Measurements from ENCODE around the gene DHRS7. TPM values are rescaled to one million over a fixed set of nuclear protein-coding genes. Genes with fewer than 3 reads are reported as not detected.
A peak's percentile ranks its signal among the peaks of the same experiment; 100 is the strongest.

DHRS7 gene, protein sequence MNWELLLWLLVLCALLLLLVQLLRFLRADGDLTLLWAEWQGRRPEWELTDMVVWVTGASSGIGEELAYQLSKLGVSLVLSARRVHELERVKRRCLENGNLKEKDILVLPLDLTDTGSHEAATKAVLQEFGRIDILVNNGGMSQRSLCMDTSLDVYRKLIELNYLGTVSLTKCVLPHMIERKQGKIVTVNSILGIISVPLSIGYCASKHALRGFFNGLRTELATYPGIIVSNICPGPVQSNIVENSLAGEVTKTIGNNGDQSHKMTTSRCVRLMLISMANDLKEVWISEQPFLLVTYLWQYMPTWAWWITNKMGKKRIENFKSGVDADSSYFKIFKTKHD
- 25.2 and 27.7 TPM in 2 replicates for total RNA-seq (2021)
- long read RNA-seq, transcript DHRS7-209 (7 exons, 1,322 nt), result major isoform, 181 of 193 reads
- long read RNA-seq, partial matches to known transcripts, result 0 of 193 reads
- long read RNA-seq, other reads (novel, unspliced or antisense), result 9 of 193 reads

DNA sequence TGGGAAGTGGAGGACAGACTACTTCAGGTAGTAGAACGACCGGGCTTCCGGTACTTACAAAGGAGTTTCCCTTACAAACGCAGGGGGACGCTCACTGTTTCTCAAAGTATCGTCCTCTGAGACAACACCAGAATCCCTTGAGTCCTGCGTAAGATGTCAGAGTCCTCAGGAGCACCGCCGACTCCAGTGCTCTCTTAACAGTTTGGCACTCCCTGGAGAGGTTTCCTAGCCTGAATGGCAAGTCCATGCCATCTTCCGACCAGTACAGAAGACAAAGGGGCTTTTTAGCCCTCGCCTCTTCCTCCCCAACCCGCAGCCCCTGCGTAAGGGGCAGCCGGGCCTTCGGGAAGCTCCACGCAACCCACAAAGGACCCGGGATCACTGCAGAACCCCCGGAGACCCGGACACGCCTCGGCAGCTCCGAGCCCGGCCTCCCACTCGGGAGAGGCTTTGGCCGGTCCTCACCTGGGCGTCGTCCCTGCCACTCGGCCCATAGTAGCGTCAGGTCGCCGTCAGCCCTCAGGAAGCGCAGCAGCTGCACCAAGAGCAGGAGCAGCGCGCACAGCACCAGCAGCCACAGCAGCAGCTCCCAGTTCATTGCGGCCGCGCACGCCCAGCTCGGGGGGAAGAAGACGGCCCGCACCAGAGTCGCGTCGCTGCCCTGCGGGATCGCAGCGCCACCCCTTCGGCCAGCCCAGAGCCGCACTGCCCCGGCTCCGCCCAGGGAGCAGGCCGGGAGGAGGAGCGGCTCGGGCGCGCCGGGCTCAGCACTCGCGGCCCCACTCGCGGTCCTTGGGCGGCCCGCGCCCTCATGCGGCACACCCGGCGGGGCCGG is at the start of gene DHRS7:
DHRS7 (minus strand) TSS at position 687 of the 835 bp plus-strand sequence; CDS start at position 598, 89 bp downstream.
- Mint-ChIP-seq H3K4me3 (peak within 1 kb of the TSS; percentile 87 to 97), H3K36me3 (ENCODE audit: insufficient read depth in 1 of 3, low read depth in 3 of 3) (no peaks in the 10 kb centered on the region), H3K27ac (peak within 1 kb of the TSS in 1 of 3 experiments; percentile 92; a peak in 3 of 7 replicates), H3K27me3 (ENCODE audit: low read depth) (peaks cover 8% of the 10 kb centered on the region), H3K4me1 (peaks cover 26% of the 10 kb centered on the region in 2 experiments), H3K9me3 (no peaks in the 10 kb centered on the region)
- no peak within 1 kb of the TSS for H3K4ac ChIP-seq (ENCODE audit: low read depth, low read length)
- H2BK5ac ChIP-seq (ENCODE audit: insufficient read length, low read length), result no peak within 1 kb of the TSS
- H2AFZ ChIP-seq (ENCODE audit: low read length), result peak within 1 kb of the TSS; percentile 63
- no peak within 1 kb of the TSS for H4K5ac ChIP-seq (ENCODE audit: insufficient read length, low read depth, low read length)
- peak within 1 kb of the TSS; percentile 63 for H3K9ac ChIP-seq (ENCODE audit: extremely low read depth, insufficient read length, low read length)
- no peaks in the 10 kb centered on the region for H3K27me3 ChIP-seq (ENCODE audit: insufficient read depth, low read length)
- H3K4me2 ChIP-seq (ENCODE audit: insufficient read depth, insufficient read length, low read length), result peak within 1 kb of the TSS; percentile 97
- no peaks in the 10 kb centered on the region for H3K79me2 ChIP-seq (ENCODE audit: insufficient read depth, low read length)
- H2BK20ac ChIP-seq (ENCODE audit: low read depth, low read length, poor library complexity, severe bottlenecking), result no peak within 1 kb of the TSS
- H4K91ac ChIP-seq (ENCODE audit: insufficient read length, low read depth, low read length), result no peak within 1 kb of the TSS
- no peak within 1 kb of the TSS for H2BK15ac ChIP-seq (ENCODE audit: low read depth, low read length)
- peaks cover 7% of the 10 kb centered on the region for H3K23me2 ChIP-seq (ENCODE audit: insufficient read length, low read depth, low read length, poor library complexity, severe bottlenecking)
- H3K79me1 ChIP-seq (ENCODE audit: insufficient read depth, low read depth, low read length, poor library complexity, severe bottlenecking), result no peaks in the 10 kb centered on the region
- no peak within 1 kb of the TSS for H3K56ac ChIP-seq (ENCODE audit: insufficient read length, low read depth, low read length)
- TF ChIP-seq, protein P1, sequence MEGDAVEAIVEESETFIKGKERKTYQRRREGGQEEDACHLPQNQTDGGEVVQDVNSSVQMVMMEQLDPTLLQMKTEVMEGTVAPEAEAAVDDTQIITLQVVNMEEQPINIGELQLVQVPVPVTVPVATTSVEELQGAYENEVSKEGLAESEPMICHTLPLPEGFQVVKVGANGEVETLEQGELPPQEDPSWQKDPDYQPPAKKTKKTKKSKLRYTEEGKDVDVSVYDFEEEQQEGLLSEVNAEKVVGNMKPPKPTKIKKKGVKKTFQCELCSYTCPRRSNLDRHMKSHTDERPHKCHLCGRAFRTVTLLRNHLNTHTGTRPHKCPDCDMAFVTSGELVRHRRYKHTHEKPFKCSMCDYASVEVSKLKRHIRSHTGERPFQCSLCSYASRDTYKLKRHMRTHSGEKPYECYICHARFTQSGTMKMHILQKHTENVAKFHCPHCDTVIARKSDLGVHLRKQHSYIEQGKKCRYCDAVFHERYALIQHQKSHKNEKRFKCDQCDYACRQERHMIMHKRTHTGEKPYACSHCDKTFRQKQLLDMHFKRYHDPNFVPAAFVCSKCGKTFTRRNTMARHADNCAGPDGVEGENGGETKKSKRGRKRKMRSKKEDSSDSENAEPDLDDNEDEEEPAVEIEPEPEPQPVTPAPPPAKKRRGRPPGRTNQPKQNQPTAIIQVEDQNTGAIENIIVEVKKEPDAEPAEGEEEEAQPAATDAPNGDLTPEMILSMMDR (conservative IDR thresholded peaks at IDR 0.05), result peak; percentile 43
- H2BK12ac ChIP-seq (ENCODE audit: insufficient read length, low read depth, low read length), result no peak within 1 kb of the TSS
- peak within 1 kb of the TSS; percentile 94 for H3K14ac ChIP-seq (ENCODE audit: insufficient read depth, low read length)
- H3K27ac ChIP-seq (ENCODE audit: insufficient read length, low read depth, low read length), result no peak within 1 kb of the TSS
- no peak within 1 kb of the TSS for H4K8ac ChIP-seq (replicated peaks; ENCODE audit: insufficient read length, low read depth, low read length)
- no peaks in the 10 kb centered on the region for H3K9me3 ChIP-seq (ENCODE audit: control insufficient read depth, low read depth, low read length)
- H4K20me1 ChIP-seq (ENCODE audit: control insufficient read depth, insufficient read depth, insufficient read length), result no peaks in the 10 kb centered on the region
- H2BK120ac ChIP-seq (ENCODE audit: low read depth, low read length, poor library complexity, severe bottlenecking), result no peak within 1 kb of the TSS
- H2AK5ac ChIP-seq (ENCODE audit: insufficient read length, low read length), result no peak within 1 kb of the TSS
- no CpG with 5 or more reads among the region's 68 CpGs for WGBS (ENCODE audit: extremely low coverage, insufficient read length, low lambda C conversion rate)
- H3K4me1 ChIP-seq (ENCODE audit: insufficient read depth, low read length), result peaks cover 6% of the 10 kb centered on the region; the same call in 1 of the 2 replicates
- peak; percentile 71 for DNase-seq
- no peak within 1 kb of the TSS for H3K23ac ChIP-seq (ENCODE audit: insufficient read length, low read depth, low read length)
- peak within 1 kb of the TSS; percentile 13 for H3K18ac ChIP-seq (ENCODE audit: insufficient read length, low read depth, low read length)
- H3T11ph ChIP-seq (ENCODE audit: low read length), result no peak within 1 kb of the TSS

Data from H9 (cell line).